H1 (cell line): ENCODE data around the gene GID4. TPM values are rescaled to one million over a fixed set of nuclear protein-coding genes. Genes with fewer than 3 reads are reported as not detected.

Experiments used
- CTCF ChIA-PET: fragments of 300-600 bp; sonication (Branson Sonifier 250); formaldehyde crosslinking; loops from one replicate; lab custom pipeline; 2021; ENCODE audit not compliant: partially characterized antibody; lab: Charles Lee
- POLR2A ChIA-PET: fragments of 300-600 bp; sonication (Branson Sonifier 250); formaldehyde crosslinking; loops from one replicate; lab custom pipeline; 2021; ENCODE audit warnings: inconsistent platforms; ENCODE audit not compliant: partially characterized antibody; lab: Charles Lee
- DNase-seq, 2 experiments: peaks; one replicate each; pipeline versions ENCODE4 v3.0.0 to v3.0.0-alpha.2; 2010 to 2022; ENCODE audit warnings: low spot score in 2 of 2, low read depth in 1 of 2, mixed read lengths in 1 of 2
- FAIRE-seq: peaks from 2 replicates; lab custom pipeline; 2011; peaks lifted over from hg19 to GRCh38; lab: Jason Lieb, UNC
- H2AFZ ChIP-seq: 2 replicates; pipeline ENCODE4 v1.8.1; 2012; ENCODE audit warnings: low read length, inconsistent platforms
- H2AK5ac ChIP-seq: 2 replicates; pipeline ENCODE4 v1.6.1; 2013; ENCODE audit warnings: low read depth, low read length
- H2BK120ac ChIP-seq: replicated peaks from 2 replicates; pipeline ENCODE3; 2013; ENCODE audit warnings: low read depth, low read length, inconsistent platforms
- H2BK12ac ChIP-seq: 2 replicates; pipeline ENCODE4 v1.6.1; 2013; ENCODE audit warnings: low read depth, low read length
- H2BK15ac ChIP-seq: 2 replicates; pipeline ENCODE4 v1.6.1; 2013; ENCODE audit warnings: low read length
- H2BK20ac ChIP-seq: 2 replicates; pipeline ENCODE4 v1.6.1; 2013; ENCODE audit warnings: low read length
- H2BK5ac ChIP-seq: 2 replicates; pipeline ENCODE4 v1.6.1; 2013; ENCODE audit warnings: low read depth, low read length
- H3K14ac ChIP-seq: 2 replicates; pipeline ENCODE4 v1.6.1; 2013; ENCODE audit warnings: inconsistent platforms; ENCODE audit not compliant: insufficient read length
- H3K18ac ChIP-seq: 2 replicates; pipeline ENCODE4 v1.6.1; 2013; ENCODE audit warnings: low read length; ENCODE audit errors: extremely low read depth
- H3K23ac ChIP-seq: 2 replicates; pipeline ENCODE4 v1.6.1; 2013; ENCODE audit warnings: inconsistent platforms; ENCODE audit not compliant: insufficient read length
- H3K23me2 ChIP-seq: 2 replicates; pipeline ENCODE4 v1.6.1; 2013; ENCODE audit warnings: low read depth, low read length
- H3K27ac ChIP-seq: 2 replicates; pipeline ENCODE4 v1.6.1; 2011; ENCODE audit warnings: low read depth, low read length, inconsistent platforms
- H3K27me3 ChIP-seq, 4 experiments: replicated peaks in 1 of 4; 1 replicate in 1 of 4; 2 replicates in 3 of 4; pipeline versions ENCODE4 v1.6.1 to v1.8.1; 2011 to 2013; ENCODE audit warnings: low read length in 3 of 4, mild to moderate bottlenecking in 3 of 4, inconsistent platforms in 2 of 4, mixed read lengths in 2 of 4, moderate library complexity in 1 of 4; ENCODE audit not compliant: control insufficient read depth in 3 of 4, insufficient read depth in 3 of 4; ENCODE audit errors: extremely low read depth in 1 of 4
- H3K36me3 ChIP-seq, 4 experiments: 2 replicates each; pipeline versions ENCODE4 v1.6.1 to v1.8.1; 2011 to 2013; ENCODE audit warnings: mild to moderate bottlenecking in 4 of 4, low read length in 3 of 4, moderate library complexity in 2 of 4, control low read depth in 1 of 4, inconsistent platforms in 1 of 4; ENCODE audit not compliant: insufficient read depth in 4 of 4, control insufficient read depth in 2 of 4
- H3K4ac ChIP-seq: replicated peaks from 2 replicates; pipeline ENCODE3; 2013; ENCODE audit warnings: low read length, low read depth, mixed read lengths, inconsistent platforms; ENCODE audit not compliant: insufficient read length
- H3K4me1 ChIP-seq, 4 experiments: replicated peaks in 1 of 4; 1 replicate in 1 of 4; 2 replicates in 3 of 4; pipeline versions ENCODE4 v1.6.1 to v1.8.1; 2011 to 2013; ENCODE audit warnings: low read length in 3 of 4, inconsistent platforms in 2 of 4, mixed read lengths in 1 of 4; ENCODE audit not compliant: insufficient read depth in 4 of 4, control insufficient read depth in 3 of 4
- H3K4me2 ChIP-seq, 2 experiments: 2 replicates each; pipeline versions ENCODE4 v1.6.1 to v1.8.1; 2011 to 2013; ENCODE audit warnings: low read depth in 2 of 2, low read length in 2 of 2, control low read depth in 1 of 2, inconsistent platforms in 1 of 2, mild to moderate bottlenecking in 1 of 2; ENCODE audit not compliant: insufficient read depth in 1 of 2
- H3K4me3 ChIP-seq, 4 experiments: fragments of 200-600, 300-600 bp in 1 of 4; sonication (generic), shearing (Covaris generic), sonication (Bioruptor Twin) in 1 of 4; 2 replicates each; pipeline versions ENCODE4 v1.5.1 to v1.8.1; 2011 to 2016; ENCODE audit warnings: low read length in 4 of 4, low read depth in 3 of 4, control low read depth in 2 of 4, inconsistent platforms in 2 of 4, mild to moderate bottlenecking in 2 of 4, mixed read lengths in 1 of 4, moderate library complexity in 1 of 4; ENCODE audit not compliant: insufficient read depth in 2 of 4; ENCODE audit errors: extremely low read depth in 1 of 4
- H3K56ac ChIP-seq: replicated peaks from 2 replicates; pipeline ENCODE3; 2013; ENCODE audit warnings: low read depth, mild to moderate bottlenecking, mixed read lengths, low read length, inconsistent platforms; ENCODE audit not compliant: insufficient read length
- H3K79me1 ChIP-seq: 2 replicates; pipeline ENCODE4 v1.6.1; 2013; ENCODE audit warnings: low read depth, low read length, control low read depth
- H3K79me2 ChIP-seq, 2 experiments: 2 replicates each; pipeline versions ENCODE4 v1.6.1 to v1.8.1; 2012 to 2013; ENCODE audit warnings: low read length in 2 of 2, mild to moderate bottlenecking in 2 of 2, inconsistent platforms in 1 of 2; ENCODE audit not compliant: insufficient read depth in 2 of 2, control insufficient read depth in 1 of 2
- H3K9ac ChIP-seq, 4 experiments: replicated peaks in 1 of 4; 1 replicate in 1 of 4; 2 replicates in 3 of 4; pipeline versions ENCODE4 v1.6.1 to v1.8.1; 2011 to 2013; ENCODE audit warnings: low read depth in 3 of 4, low read length in 3 of 4, control low read depth in 2 of 4, mild to moderate bottlenecking in 2 of 4, moderate library complexity in 2 of 4, inconsistent platforms in 1 of 4; ENCODE audit errors: extremely low read depth in 1 of 4
- H3K9me3 ChIP-seq, 2 experiments: 2 replicates each; pipeline versions ENCODE4 v1.6.1 to v1.8.1; 2012 to 2013; ENCODE audit warnings: mild to moderate bottlenecking in 2 of 2, moderate library complexity in 2 of 2, control low read depth in 1 of 2, inconsistent platforms in 1 of 2, low read depth in 1 of 2, low read length in 1 of 2, mixed read lengths in 1 of 2; ENCODE audit not compliant: insufficient read depth in 2 of 2
- H4K20me1 ChIP-seq, 2 experiments: replicated peaks in 1 of 2; 2 replicates each; pipeline versions ENCODE3 to v1.8.1; 2011 to 2013; ENCODE audit warnings: inconsistent platforms in 2 of 2, low read length in 2 of 2, mild to moderate bottlenecking in 1 of 2; ENCODE audit not compliant: insufficient read depth in 2 of 2, control insufficient read depth in 1 of 2
- H4K5ac ChIP-seq: 2 replicates; pipeline ENCODE4 v1.6.1; 2013; ENCODE audit warnings: low read length, low read depth, mixed read lengths, inconsistent platforms; ENCODE audit not compliant: insufficient read length
- H4K8ac ChIP-seq: 2 replicates; pipeline ENCODE4 v1.8.0; 2013; ENCODE audit warnings: mild to moderate bottlenecking, moderate library complexity, low read length, inconsistent platforms; ENCODE audit not compliant: insufficient read depth; ENCODE audit errors: extremely low read depth
- H4K91ac ChIP-seq: replicated peaks from 2 replicates; pipeline ENCODE3; 2013; ENCODE audit warnings: low read length, mixed read lengths, inconsistent platforms; ENCODE audit not compliant: insufficient read length
- CEBPB ChIP-seq: IDR thresholded peaks from 2 replicates; pipeline ENCODE4 v1.6.1; 2012; ENCODE audit warnings: low read depth, low read length
- CTBP2 ChIP-seq: IDR thresholded peaks from 2 replicates; pipeline ENCODE4 v1.7.0; 2011; ENCODE audit warnings: borderline replicate concordance, mild to moderate bottlenecking, moderate library complexity, mixed read lengths, low read length; ENCODE audit not compliant: insufficient read depth, insufficient read length
- NRF1 ChIP-seq: IDR thresholded peaks from 2 replicates; pipeline ENCODE4 v1.6.1; 2011; ENCODE audit warnings: mild to moderate bottlenecking, low read depth, low read length, improper control_type of control experiment
- TEAD4 ChIP-seq: IDR thresholded peaks from 2 replicates; pipeline ENCODE4 v1.6.1; 2012; ENCODE audit warnings: low read depth, low read length, inconsistent platforms, mixed read lengths
- WGBS, 2 experiments: shearing (Covaris generic) in 1 of 2; methylation state at CpG; one replicate each; pipeline versions ENCODE4 v1.1.6 to v1.1.7; 2013 to 2015; ENCODE audit warnings: low lambda C conversion rate in 2 of 2, mixed read lengths in 2 of 2, inconsistent platforms in 1 of 2, low coverage in 1 of 2, missing lambda C conversion rate in 1 of 2; ENCODE audit not compliant: insufficient replicate concordance in 2 of 2, insufficient coverage in 1 of 2, insufficient read length in 1 of 2; ENCODE audit errors: extremely low coverage in 1 of 2, missing lambda C conversion rate in 1 of 2; 5-methylcytosine and 5-hydroxymethylcytosine counted together
- polyA plus RNA-seq, 7 experiments: library from polyadenylated mRNA; depleted of rRNA in 3 of 7; stranded (reverse) in 5 of 7; unstranded in 2 of 7; fragments of >200 nt in 5 of 7; fragments of 200-250 nt in 2 of 7; gene quantifications; 1 replicate in 5 of 7; 2 replicates in 1 of 7; 4 replicates in 1 of 7; pipeline versions ENCODE4 v1.2.1 to v1.2.3, GENCODE V29; 2011 to 2013; ENCODE audit warnings: missing spikeins in 2 of 7, mixed read lengths in 2 of 7
- total RNA-seq: library from RNA; stranded (reverse); fragmentation: NEBNext Ultra II Directional; extraction: Animal tissue kit (Norgen Biotek cat#: 25700); gene quantifications from 2 replicates; pipeline ENCODE4 v1.2.1, GENCODE V29; 2021

The GID4 gene
- total and polyA plus RNA-seq, 2 of the 8 experiments (the other 6 are each of a cell fraction or from before 2014, with no cell fraction given): 5.6 to 15.0 TPM

DNA sequence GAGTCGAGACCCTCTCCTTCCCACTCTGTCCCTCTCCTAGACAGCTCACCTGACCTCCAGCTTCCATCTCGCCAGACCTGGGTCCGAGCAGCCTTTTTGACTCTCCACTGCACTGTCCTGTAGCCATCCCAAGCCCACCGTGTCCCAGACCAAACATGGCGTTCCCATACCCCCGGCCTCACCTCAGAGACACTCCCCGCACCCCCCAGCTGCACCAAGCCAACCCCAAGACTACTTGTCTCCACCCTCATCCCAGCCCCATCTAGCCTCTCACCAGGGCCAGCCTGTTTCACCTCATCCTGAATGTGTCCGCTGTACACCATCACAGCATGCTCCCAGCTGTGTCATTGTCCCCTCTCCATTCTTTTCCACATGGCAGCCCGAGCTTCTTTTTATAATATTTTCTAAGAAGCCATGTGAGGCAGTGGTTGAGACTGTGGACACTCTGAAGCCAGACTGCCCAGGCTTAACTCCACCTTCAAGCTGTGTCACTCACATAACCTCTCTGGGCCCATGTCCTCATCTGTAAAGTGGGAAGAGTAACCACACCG lies 70.8 kb downstream of the GID4 start:
- no peak overlapping the region for H3K4me3 ChIP-seq
- TF ChIP-seq CTBP2: no peak
- no peak for TF ChIP-seq CEBPB
- no peak for TF ChIP-seq NRF1
- no peak for TF ChIP-seq TEAD4
- TF ChIP-seq, all 59 proteins: peak for 0
- Histone ChIP-seq H3K36me3 (peaks cover 0 to 10% (median 3%) of the 10 kb centered on the region in 4 experiments; a peak in 3 of 8 replicates), H4K91ac (no peak overlapping the region), H4K8ac (no peak overlapping the region), H3K23me2 (no peaks in the 10 kb centered on the region), H3K56ac (no peak overlapping the region), H2BK20ac (no peak overlapping the region), H2BK15ac (no peak overlapping the region), H3K27me3 (no peaks in the 10 kb centered on the region), H3K9me3 (no peaks in the 10 kb centered on the region), H4K20me1 (peaks cover 0 to 7% of the 10 kb centered on the region in 2 experiments), H2AFZ (no peak overlapping the region), H3K23ac (no peak overlapping the region), H3K14ac (no peak overlapping the region), H3K18ac (no peak overlapping the region), H2BK5ac (no peak overlapping the region), H3K4ac (no peak overlapping the region), H3K27ac (no peak overlapping the region), H2BK120ac (no peak overlapping the region), H3K9ac (no peak overlapping the region), H3K79me2 (no peaks in the 10 kb centered on the region), H3K79me1 (no peaks in the 10 kb centered on the region), H2AK5ac (no peak overlapping the region), H3K4me1 (peaks cover 0 to 7% (median 3%) of the 10 kb centered on the region in 4 experiments; a peak in 3 of 7 replicates), H4K5ac (no peak overlapping the region), H2BK12ac (no peak overlapping the region), H3K4me2 (no peak overlapping the region)
- 82% methylated on average over 10 of the region's 10 CpGs; no CpG with 5 or more reads in 1 of the 2 experiments for WGBS, 2 experiments
- CTCF ChIA-PET: interaction anchor here (1.0 to 1.6 kb wide), 4 partner anchors 16 to 33 kb away, joined by 3 to 5 read pairs (median 4); no protein-coding TSS in a partner anchor
- no peak for DNase-seq
- POLR2A ChIA-PET: interaction anchor here (0.5 to 5.4 kb wide), 18 partner anchors 8 to 72 kb away, joined by 3 to 34 read pairs (median 4); partner anchors contain the start of gene DRG2
- FAIRE-seq: no peak
